Hippocampal formation (tissue), 2 donors: ENCODE results near the gene GTF3C4.
"Not testable (repeated sequence)": the region's sequence is repeated elsewhere in the genome, so short reads cannot be mapped to it uniquely, and the experiment has no call there.

Experiments
- DNase-seq, 2 donors: peaks; one replicate each; lab custom pipeline; 2025; lab: John Stamatoyannopoulos, UW

Gene GTF3C4

GRCh38 chr9:132699956-132700355 lies 29.7 kb downstream of the GTF3C4 start:
- no peak for DNase-seq

GRCh38 chr9:132702254-132702653 lies 32.0 kb downstream of the GTF3C4 start:
- no peak for DNase-seq

- DNase-seq: no peak
Measured at GRCh38 chr9:132703336-132703735, 33.1 kb downstream of the GTF3C4 start.

- no peak for DNase-seq
Measured at GRCh38 chr9:132708239-132708638, 38.0 kb downstream of the GTF3C4 start.

- no peak for DNase-seq
Measured at GRCh38 chr9:132708769-132709430, 38.6 kb downstream of the GTF3C4 start.

- no peak for DNase-seq
Measured at GRCh38 chr9:132710333-132710732, 40.1 kb downstream of the GTF3C4 start.

GRCh38 chr9:132711152-132711551 lies 40.9 kb downstream of the GTF3C4 start:
- DNase-seq: not testable (repeated sequence)

- no peak for DNase-seq
Measured at GRCh38 chr9:132711846-132712245, 41.6 kb downstream of the GTF3C4 start.

GRCh38 chr9:132712753-132713152 lies 42.5 kb downstream of the GTF3C4 start:
- DNase-seq: no peak

- DNase-seq: no peak
Measured at GRCh38 chr9:132716007-132716406, 45.7 kb downstream of the GTF3C4 start.

- no peak for DNase-seq
Measured at GRCh38 chr9:132717326-132717945, 47.2 kb downstream of the GTF3C4 start.

- not testable (repeated sequence) for DNase-seq
Measured at GRCh38 chr9:132718381-132718928, 48.2 kb downstream of the GTF3C4 start.

GRCh38 chr9:132721661-132722060 lies 51.4 kb downstream of the GTF3C4 start:
- DNase-seq: no peak

GRCh38 chr9:132722564-132723065 lies 52.4 kb downstream of the GTF3C4 start:
- no peak for DNase-seq

GRCh38 chr9:132723809-132724208 lies 53.5 kb downstream of the GTF3C4 start:
- no peak for DNase-seq

- DNase-seq: no peak
Measured at GRCh38 chr9:132725306-132725705, 55.0 kb downstream of the GTF3C4 start.

GRCh38 chr9:132726576-132727130 lies 56.4 kb downstream of the GTF3C4 start:
- DNase-seq: no peak

- no peak for DNase-seq
Measured at GRCh38 chr9:132728071-132728470, 57.8 kb downstream of the GTF3C4 start.

GRCh38 chr9:132728497-132728896 lies 58.2 kb downstream of the GTF3C4 start:
- DNase-seq: no peak

GRCh38 chr9:132729235-132729890 lies 59.1 kb downstream of the GTF3C4 start:
- DNase-seq: no peak

GRCh38 chr9:132730054-132731033 lies 60.1 kb downstream of the GTF3C4 start:
- no peak for DNase-seq
